GM11168 (cell line): ENCODE data around the gene CARMIL1.
"Not testable (repeated sequence)": the region's sequence is repeated elsewhere in the genome, so short reads cannot be mapped to it uniquely, and the experiment has no call there.

Experiments used
- in situ Hi-C: fragments of 300-500 bp; cut with MboI; formaldehyde crosslinking; loops from one replicate; pipeline ENCODE4 v1.12.0; 2022; ENCODE audit warnings: low sequenced_read_pairs; ENCODE audit not compliant: unreplicated experiment

Gene CARMIL1

DNA sequence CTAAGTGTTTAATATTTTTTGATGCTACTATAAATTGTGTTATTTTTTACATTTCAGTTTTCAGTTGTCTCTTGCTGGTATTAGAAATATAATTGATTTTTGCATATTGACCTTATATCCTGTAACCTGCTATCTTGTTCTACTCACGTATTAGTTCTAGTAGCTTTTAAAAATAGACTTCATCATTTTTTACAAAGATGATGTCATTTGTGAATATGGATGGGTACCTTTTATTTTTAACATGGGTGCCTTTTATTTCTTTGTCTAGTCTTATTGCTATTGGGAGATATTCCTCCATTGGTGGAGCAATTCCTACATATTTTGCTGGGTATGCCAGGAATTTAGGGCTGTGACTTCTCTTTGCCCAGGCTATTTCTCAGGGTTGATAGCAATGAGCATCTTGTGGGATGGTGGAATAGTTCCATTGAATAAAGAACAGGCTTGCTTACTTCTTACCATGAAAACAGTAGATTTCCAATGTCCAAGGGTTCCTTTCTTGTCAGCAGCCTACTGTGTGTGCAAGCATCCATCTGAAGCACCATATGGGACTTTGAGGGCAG is 149.7 kb downstream of the CARMIL1 start:
- in situ Hi-C loops: no loop called here

DNA sequence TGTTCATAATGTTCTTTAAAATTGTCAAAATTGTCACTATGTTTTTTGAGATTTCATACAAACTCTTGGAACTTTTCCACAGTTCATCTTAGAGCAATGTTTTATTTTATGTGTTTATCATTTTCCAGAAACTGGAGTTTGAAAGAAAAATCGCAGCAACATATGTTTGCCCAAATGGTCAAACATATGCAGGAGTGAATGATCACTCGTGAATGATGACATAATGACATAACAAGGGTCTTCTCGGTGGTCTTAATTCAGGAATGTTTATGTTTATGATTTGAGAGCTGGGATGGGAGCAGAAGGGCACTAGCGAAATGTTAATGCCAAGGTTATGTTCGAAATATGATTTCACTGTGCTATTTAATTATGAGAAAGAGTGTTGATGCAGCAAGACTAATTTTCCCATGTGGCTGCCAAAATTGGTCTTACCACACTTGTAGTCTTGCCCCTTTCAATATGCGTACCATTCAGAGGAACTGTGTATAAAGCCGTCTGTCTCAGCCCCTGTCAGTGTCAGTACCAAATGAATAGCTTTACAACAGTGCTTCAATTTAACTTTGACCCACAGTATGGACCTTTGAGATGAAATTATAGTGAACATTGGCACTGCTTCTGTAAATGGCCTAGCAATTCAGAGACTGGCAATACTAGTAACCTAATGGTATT is 152.3 kb downstream of the CARMIL1 start:
- in situ Hi-C loops: no loop called here

DNA sequence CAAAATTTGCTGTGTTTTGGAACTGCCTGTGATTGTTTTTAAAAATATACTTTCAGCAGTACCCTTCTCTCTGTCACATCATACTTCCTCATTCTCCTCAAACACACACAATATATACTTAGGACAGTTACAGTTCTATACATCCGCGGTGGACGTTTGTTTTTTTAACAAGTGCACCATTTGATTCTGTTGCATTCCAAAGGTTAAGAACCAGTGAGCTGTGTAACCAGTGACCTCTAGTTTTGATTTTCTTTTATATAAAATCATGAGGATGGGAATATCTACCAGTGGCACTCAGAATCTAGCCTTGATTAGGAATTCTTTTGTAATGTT is 152.8 kb downstream of the CARMIL1 start:
- in situ Hi-C loops: no loop called here

DNA sequence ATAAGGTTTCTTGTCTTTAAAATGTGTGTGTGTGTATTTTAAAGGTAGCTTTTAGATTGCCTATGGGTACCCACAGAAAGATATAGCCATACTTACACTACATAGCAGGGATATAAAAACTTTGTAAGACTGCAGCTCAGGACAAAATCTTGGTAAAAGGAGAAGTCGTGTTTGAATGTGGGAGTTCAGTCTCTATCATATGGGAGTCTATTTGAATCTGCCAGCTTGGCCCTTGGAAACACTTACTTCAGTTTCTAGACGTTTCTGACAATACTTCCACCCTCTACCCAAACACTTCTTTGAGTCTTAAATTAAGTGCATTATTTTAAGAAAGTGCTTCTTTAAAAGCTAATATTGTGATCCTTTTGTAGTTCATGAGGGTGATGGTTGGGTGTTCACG is 155.7 kb downstream of the CARMIL1 start:
- in situ Hi-C loops: no loop called here

DNA sequence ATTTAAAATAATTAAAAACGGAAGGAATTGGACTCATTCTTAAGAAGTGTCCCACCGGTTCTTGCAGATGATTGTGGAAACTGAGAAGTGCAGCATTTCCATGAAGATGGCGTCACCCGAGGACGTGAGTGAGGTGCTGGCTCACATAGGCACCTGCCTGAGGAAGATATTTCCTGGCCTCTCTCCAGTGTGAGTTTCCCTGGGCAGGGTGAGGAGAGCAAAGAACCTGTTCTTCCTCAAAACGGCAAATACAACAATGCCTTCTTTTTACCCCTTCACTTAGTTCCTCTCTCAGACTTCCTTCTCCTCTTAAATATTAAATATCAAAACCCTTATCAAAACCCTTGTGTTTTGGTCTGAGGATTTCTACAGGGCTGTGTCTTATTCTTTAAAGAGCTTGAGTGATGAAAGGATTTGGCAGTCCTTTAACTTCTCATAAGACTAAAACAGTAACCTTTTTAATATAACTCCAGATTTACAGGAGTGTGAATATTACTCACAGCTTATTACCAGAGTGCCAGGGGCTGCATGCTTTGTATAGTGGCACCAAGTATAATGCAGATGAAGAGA is 156.3 kb downstream of the CARMIL1 start:
- in situ Hi-C loops: no loop called here

DNA sequence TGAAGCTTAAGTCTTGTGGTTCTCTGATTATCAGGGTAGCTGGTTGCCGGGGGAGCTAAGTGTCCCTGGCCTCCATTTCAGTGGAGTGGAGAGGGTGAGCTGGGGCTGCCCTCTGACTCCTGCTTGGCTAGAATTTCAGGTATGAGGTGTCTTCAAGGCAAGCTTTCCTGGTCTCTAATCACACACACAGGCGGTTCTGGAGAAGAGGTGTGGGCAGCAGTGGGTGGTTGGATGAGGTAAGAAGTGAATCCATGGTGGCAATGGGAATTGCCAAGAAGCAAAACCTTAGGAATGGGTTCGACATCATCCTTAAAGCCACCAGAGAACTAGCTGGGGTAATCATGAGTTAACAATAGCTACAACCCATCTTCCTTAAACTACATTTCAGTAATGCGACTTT is 157.6 kb downstream of the CARMIL1 start:
- in situ Hi-C loops: no loop called here

DNA sequence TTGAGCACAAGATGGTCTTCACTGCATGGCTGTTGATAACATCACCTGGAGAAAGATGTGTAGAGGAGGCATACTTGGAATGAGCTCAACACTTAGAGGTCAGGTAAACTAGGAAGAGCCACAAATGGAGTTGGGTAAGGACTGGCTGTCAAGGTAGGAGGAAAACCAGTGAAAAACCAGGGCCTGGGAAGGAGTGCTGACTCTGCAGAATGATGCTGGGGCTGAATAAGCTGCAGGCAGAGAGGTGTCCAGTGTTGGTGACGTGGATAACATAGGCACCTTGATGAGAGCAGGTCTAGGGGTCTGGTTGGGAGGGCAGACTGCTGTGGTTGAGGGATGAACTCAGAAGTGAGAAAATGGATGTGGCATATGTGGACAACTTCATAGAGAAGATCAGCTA is 160.2 kb downstream of the CARMIL1 start:
- in situ Hi-C loops: no loop called here

DNA sequence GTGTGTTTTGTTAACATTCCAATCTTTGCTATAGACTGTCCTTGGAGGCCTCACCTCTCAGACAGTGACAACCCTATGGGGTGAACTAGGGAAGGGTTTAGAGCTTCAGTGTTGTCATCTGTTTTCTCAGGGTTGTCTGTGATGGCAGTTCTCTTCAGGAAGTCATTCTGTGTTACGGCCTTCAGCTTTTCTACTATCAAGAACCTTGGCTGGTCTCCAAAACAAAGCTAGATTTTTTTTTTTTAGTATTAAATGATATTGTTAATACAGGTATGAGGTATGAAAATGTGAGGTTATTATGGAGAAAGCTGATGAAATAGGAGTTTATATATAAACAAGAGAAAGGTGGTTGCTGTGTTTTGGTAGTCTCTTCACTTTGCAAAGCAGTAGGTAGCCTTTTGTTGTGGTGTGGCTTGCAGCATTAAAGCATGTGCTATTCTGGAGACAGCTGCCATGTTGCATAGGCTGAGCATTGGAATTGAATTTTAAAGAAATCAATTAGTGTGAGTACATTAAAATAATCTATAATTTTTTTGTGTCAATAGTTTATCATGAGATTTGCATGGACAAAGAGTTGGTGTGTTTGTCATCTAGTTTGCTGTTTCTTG is 162.6 kb downstream of the CARMIL1 start:
- in situ Hi-C loops: no loop called here

DNA sequence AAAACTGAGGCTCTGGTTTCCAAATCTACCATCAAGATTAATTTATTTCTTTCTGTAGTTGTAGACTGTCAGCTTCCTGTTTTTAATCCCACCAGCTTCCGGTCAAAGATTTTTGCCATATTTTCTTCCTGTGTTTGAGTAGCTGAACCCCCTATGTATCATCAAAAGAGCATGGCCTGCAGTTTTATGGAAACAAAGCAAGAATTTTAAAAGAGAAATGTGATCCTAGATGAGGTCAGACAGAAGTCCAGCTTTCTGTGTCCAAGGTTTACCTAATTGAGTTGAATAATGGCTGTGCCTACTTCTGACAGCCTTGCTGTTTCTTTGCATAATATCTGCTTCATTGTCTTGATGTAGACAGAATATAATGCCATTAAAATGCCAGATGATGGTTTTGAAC is 163.7 kb downstream of the CARMIL1 start:
- in situ Hi-C loops: no loop called here

DNA sequence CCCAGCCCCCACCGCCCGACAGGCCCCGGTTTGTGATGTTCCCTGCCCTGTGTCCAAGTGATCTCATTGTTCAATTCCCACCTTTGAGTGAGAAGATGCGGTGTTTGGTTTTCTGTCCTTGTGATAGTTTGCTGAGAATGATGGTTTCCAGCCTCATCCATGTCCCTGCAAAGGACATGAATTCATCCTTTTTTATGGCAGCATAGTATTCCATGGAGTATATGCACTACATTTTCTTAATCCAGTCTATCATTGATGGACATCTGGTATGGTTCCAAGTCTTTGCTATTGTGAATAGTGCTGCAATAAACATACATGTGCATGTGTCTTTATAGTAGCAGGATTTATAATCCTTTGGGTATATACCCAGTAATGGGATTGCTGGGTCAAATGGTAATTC is 165.3 kb downstream of the CARMIL1 start:
- in situ Hi-C loops: not testable (repeated sequence)

DNA sequence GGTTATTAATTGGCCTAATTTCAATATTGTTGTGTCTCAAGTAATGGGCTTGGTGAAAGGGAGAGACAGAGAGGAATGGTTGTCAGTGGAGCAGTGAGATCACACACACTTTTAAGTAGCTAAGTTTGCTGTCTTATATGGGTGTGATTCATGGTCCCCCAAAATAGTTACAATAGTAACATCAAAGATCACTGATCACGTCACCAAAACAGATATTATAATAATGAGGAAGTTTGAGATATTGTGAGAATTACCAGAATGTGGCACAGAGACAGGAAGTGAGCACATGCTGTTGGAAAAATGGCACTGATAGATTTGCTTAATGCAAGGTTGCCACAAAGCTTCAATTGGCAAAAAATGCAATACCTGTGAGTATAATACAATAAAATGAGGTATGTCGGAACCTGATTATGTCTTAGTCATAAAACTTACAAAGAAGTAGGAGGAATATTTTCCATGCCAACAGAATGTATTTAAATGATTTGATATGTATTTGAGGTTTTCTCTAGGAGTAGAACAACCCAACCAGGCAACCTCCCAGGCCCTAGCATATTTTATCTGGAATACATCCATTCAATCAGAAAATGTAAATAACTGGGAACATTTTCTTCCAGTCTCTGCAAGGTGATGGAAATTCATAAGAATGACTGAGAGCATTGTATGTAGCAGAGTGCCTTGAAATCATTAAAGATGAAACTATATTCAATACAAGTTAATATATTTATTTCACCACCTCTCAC is 167.8 kb downstream of the CARMIL1 start:
- in situ Hi-C loops: no loop called here

DNA sequence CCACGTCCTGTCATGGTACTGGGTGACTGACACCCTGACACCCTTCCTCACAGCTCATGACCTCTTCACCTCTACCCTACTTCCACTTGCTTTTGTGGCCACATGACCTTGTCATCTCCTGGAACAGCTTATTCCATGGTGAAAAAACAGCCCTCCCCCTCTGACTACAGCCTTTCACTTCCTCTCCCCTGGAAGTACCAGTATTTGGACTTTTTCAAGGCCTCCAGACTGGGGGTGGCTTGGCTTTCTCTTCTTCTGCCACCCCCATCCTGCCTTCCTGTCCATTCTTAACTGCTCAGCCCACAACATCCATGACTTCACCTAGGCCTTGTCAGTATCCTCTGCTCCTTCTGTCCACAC is 168.4 kb downstream of the CARMIL1 start:
- in situ Hi-C loops: no loop called here

DNA sequence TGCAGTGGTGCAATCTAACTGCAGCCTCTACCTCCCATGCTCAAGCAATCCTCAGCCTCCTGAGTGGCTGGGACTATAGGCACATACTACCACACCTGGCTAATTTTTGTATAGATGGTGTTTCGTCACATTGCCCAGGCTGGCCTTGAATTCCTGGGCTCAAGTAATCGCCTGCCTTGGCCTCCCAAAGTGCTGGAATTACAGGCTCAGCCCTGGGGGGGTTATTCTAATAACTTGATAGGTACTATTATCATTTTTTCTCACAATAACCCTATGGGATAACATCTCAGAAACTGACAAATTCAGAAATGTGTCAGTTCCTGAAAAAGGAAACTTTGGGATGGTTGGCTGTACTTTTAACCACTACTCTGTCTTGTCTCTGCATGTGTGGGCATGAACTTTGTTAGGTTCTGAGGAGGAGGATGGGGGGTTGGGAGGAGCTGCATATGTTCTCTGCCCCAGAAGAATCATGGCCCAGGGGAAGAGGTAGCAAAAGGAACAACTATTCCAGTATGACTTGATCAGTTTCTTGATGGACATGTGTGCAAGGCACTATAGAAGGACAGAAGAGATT is 169.9 kb downstream of the CARMIL1 start:
- in situ Hi-C loops: no loop called here

DNA sequence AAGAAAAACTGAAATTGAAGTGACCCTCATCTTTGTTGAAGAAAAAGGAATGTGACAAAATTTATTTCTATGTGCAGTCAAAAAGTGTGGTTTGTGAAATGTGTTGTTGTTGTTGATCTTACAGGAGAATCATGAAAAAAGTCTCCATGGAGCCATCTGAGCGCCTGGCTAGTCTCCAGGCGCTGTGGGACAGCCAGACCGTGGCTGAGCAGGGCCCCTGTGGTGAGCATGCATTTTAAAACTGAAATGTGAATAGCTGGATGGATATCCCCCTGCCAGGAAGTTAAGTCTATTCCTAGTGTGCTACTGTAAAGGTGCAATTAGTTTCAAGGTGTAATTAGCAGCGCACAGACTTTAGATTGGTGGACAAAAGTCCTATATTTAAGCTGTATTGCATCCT is 170.6 kb downstream of the CARMIL1 start:
- in situ Hi-C loops: no loop called here

DNA sequence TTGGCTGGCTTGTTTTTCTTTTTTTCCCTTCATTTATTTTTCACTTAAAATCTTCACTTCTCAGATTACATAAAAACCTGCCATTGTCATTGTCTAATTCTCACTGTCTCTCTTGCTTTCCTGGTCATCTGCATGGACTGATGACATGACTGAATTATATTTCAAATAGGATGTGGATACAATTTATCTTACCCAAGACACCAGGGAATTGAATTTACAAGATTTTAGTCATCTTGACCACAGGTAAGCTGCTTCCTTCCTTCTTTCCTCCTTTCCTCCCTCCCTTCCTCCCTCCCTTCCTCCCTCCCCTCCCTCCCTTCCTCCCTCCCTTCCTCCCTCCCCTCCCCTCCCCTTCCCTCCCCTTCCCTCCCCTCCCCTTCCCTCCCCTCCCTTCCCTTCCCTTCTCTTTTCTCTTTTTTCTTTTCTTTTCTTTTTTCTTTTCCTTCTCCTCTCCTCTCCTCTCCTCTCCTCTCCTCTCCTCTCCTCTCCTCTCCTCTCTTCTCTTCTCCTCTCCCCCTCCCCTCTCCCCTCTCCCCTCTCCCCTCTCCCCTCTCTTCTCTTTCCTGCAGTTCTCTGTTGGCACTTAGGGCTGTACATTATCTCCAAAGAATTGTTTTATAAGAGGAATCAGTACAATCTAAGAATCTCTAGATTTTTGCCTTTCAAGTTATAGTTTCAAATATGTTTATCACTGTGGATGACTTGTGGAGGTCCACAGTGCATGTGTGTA is 171.5 kb downstream of the CARMIL1 start:
- in situ Hi-C loops: no loop called here

DNA sequence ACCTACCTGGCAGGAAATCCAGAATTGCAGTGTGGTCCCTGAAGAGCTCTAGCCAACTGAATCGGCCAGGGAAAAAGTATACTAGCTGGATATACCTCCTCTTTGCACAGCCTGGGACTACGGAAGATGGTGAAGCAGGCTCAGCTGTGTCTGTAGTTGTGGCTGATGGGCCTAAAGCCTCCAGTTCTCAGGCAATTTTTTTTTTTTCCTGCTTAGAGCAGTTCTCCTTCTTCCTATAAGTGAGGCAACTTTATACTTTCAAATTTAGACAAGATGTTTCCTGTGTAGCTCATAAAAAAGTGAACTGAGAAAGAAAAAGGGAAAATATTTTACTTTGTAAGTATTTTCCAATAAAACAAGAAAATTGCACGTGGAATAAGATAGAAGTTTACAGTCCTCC is 172.9 kb downstream of the CARMIL1 start:
- in situ Hi-C loops: no loop called here

DNA sequence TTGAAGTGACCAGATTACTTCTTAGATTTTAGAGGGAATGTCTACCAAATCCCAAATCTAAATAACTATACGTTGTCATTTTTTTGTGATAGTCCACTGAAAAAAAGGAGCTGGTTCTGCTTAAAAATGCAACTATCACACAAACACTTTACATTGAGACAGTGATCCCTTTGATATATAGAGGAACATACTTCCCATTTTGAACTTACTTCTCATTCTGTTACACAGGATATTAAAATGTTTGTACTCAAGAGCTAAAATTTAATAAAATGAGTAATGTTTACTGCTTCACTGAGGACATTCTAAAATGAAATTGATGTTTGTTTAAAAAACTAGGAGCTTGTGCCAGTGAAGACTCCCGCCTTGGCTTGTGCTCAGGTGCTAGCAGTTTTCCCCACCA is 174.1 kb downstream of the CARMIL1 start:
- in situ Hi-C loops: no loop called here

DNA sequence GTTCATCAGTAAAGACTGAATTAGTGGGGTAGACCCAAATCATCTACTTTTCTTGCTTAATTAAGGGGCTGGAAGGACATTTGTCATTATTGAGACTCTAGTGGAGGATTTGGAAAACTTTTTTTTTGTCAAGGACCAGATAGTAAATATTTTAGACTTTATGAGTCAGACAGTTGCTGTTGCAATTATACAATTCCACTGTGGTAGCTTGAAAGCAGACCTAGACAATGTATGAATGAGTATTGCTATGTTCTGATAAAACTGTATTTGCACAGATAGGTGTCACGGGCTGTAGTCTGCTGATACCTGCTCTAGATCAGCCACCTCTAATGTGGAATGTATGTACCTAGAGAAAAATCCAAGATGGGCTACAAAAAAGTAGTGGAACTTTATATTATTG is 175.0 kb downstream of the CARMIL1 start:
- in situ Hi-C loops: no loop called here

DNA sequence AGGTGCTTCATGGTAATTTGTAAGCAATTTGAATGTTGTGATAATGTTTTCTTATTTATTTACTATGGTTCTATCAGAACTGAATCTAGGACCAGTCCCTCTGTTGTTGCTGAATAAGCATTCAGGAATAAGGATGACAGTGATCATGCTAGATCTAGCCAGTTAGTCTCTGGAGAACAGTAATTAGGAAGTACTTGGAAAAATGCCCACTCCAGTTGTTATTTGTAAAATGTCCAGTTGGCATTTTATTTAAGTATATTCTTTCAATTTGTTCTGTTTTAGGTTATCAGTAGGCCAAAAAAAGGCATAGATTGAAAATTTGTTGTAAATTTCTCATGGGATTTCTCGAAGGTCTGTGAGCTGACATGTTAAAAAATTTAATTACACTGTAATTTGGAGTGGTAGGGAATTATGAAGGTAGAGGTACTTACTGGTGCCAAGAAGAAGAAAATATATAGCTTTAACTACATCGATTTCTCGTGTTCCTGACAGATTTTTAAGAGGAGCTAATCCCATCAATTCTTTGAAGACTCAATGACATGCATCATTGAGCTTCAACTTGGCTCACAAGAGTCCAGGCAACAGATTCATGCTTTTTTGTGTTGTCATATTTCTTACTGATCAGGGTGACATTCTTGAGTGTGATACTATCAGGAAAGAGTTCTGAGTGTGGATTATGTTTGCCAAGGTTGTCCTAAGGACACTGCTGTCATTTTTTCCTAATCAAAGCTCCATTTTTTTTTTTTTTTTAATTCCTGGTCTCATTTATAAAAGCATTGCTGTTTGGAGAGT is 177.3 kb downstream of the CARMIL1 start:
- in situ Hi-C loops: no loop called here

DNA sequence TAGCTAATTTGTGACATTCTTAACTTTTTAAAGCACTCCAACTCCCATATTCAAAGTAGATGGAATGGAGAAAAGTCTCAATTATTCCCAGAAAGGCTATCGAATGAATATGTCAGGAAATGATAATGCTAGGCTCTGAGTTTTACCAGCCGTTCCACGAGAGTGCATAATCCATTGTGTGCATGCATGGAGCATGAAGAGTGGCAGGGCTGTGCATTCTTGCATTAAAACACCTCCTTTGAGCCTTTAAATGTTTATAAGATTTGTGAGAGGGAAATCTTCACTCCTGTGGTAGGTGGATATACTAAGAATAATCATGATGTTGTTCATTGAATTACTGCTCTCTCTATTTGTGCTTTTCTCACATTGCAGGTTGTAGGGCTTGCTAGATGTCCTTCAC is 178.3 kb downstream of the CARMIL1 start:
- in situ Hi-C loops: no loop called here
